ENCODE data around the gene MED8.

MED8 gene

DNA sequence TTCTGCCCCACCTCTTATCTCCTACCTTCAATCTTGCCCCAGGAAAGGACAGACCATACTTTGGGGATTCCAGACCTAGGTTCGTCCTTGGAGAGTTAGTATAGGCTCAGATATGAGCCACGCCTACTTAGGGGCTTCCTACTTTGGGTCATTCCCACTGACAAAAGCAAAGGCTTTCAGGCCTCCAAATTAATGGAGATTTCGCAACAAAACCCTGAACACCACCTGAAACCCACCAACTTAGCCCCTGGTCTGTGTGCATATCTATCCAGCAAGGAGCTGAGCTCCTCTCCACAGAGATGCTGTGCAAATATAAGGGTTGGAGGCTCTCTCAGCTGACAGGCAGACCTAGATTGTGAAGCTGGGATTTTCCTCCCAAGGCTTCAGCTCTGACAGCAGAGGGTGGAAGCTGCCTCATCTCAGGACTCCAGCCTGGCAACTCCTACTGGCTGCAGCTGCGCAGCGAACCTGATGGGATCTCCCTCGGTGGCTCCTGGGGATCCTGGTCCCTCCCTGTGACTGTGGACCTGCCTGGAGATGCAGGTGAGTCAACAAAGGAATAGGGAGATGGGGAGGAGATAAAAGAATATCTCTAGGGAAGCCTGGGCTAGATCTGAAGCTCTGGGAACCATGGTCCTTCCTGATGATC, 49.9 kb downstream of the MED8 start:
- TF ChIP-seq, protein P1, sequence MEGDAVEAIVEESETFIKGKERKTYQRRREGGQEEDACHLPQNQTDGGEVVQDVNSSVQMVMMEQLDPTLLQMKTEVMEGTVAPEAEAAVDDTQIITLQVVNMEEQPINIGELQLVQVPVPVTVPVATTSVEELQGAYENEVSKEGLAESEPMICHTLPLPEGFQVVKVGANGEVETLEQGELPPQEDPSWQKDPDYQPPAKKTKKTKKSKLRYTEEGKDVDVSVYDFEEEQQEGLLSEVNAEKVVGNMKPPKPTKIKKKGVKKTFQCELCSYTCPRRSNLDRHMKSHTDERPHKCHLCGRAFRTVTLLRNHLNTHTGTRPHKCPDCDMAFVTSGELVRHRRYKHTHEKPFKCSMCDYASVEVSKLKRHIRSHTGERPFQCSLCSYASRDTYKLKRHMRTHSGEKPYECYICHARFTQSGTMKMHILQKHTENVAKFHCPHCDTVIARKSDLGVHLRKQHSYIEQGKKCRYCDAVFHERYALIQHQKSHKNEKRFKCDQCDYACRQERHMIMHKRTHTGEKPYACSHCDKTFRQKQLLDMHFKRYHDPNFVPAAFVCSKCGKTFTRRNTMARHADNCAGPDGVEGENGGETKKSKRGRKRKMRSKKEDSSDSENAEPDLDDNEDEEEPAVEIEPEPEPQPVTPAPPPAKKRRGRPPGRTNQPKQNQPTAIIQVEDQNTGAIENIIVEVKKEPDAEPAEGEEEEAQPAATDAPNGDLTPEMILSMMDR (conservative IDR thresholded peaks at IDR 0.05; ENCODE audit: low read depth, low read length) = no peak
- DNase-seq (ENCODE audit: low read depth) = no peak
- no peak overlapping the region for H3K4me3 ChIP-seq (ENCODE audit: low read depth, low read length)

DNA sequence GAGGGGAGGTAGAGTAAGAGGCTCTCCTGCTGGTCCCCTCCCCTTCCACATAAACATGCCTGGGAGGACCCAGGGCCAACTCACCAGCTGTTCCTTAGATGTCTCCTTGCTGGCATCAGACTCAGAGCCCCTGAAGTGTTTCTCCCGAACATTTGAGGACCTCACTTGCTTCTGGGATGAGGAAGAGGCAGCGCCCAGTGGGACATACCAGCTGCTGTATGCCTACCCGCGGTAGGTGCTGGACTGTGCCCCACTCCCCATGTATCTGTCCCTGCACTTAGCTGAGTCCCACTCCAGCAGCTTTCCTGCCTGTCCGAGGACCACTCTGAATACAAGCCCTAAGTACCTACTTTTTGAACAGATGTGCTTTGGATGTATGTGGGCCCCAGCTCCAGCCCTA, 51.6 kb downstream of the MED8 start:
- H3K4me3 ChIP-seq (ENCODE audit: low read depth, low read length) = no peak overlapping the region
- DNase-seq (ENCODE audit: low read depth) = no peak
- TF ChIP-seq, protein P1 (conservative IDR thresholded peaks at IDR 0.05; ENCODE audit: low read depth, low read length) = no peak

DNA sequence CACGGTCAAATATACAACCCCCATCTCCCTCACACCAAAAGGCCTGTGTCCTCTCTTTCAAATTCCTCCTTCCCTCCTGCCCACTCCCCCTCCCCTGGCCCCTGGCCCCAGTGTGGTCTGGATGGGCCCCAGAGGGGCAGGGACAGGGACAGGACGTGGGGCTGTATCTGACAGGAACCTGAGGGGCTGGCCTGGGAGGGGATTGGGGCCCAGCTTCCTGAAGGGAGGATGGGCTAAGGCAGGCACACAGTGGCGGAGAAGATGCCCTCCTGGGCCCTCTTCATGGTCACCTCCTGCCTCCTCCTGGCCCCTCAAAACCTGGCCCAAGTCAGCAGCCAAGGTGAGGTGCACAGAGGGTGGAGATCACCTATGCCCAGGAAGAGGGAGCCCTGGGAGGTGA, 52.0 kb downstream of the MED8 start, which contains the start of gene MPL:
Gene MPL (plus strand): TSS at position 231 of the 400 bp plus-strand sequence. CDS start 31 bp downstream, at position 262.
- no peak within 1 kb of the TSS for H3K4me3 ChIP-seq (ENCODE audit: low read depth, low read length)
- TF ChIP-seq, protein P1 (conservative IDR thresholded peaks at IDR 0.05; ENCODE audit: low read depth, low read length) = no peak
- DNase-seq (ENCODE audit: low read depth) = no peak

DNA sequence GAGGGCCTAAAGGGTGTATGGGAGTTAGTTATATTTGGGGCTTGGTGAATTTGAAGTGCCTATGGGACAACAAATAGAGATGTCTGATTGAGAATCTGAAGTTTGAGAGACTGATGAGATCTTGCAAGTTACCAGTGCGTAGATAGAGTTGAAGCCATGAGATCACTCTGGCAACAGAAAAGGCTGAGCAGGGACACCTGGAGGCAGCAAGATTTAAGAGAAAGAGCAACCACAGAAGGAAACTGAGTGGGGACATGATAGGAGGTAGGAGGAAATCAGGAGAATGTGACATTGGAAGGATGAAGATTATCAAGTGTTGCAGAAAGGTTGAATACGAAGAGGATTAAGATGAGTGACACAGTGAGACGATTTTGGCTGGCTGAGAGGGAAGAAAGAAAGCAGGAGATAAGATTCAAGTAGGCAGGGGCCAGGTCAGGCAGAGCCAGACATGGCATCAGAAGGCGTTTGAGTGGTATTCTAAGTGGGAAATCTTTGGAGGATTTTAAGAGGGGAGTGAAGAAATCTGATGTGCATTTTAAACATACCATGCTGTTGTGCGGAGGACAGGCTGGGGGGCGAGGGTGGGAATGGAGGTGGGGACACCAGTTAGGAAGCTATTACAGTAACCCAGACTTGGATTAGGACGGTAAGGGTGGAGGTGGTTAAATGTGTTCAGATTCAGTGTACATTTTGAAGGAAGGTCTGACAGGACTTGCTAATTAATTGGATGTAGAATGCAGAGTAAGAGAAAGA, 55.0 kb downstream of the MED8 start:
- DNase-seq (ENCODE audit: low read depth) = no peak
- TF ChIP-seq, protein P1 (conservative IDR thresholded peaks at IDR 0.05; ENCODE audit: low read depth, low read length) = no peak
- H3K4me3 ChIP-seq (ENCODE audit: low read depth, low read length) = no peak overlapping the region
